ENCODE results near the gene FBL.

GRCh38 chr19:39797083-39797482 is 49.1 kb downstream of the FBL start:
- no peak for TF ChIP-seq EZH2phosphoT487 (IDR thresholded peaks at IDR 0.05; ENCODE audit: insufficient read depth, low read depth)
- TF ChIP-seq EZH2 (IDR thresholded peaks at IDR 0.05; ENCODE audit: insufficient read depth, poor library complexity, severe bottlenecking), result no peak

Measured in GM23248 (cell line).